ENCODE measurements around the gene ABCA10. TPM values are rescaled to one million over a fixed set of nuclear protein-coding genes. Genes with fewer than 3 reads are reported as not detected.

Gene ABCA10
- total and polyA plus RNA-seq, 2 of the 13 experiments (the other 11 are each of a cell fraction or from before 2014, with no cell fraction given): 0.02 to 0.08 TPM

DNA sequence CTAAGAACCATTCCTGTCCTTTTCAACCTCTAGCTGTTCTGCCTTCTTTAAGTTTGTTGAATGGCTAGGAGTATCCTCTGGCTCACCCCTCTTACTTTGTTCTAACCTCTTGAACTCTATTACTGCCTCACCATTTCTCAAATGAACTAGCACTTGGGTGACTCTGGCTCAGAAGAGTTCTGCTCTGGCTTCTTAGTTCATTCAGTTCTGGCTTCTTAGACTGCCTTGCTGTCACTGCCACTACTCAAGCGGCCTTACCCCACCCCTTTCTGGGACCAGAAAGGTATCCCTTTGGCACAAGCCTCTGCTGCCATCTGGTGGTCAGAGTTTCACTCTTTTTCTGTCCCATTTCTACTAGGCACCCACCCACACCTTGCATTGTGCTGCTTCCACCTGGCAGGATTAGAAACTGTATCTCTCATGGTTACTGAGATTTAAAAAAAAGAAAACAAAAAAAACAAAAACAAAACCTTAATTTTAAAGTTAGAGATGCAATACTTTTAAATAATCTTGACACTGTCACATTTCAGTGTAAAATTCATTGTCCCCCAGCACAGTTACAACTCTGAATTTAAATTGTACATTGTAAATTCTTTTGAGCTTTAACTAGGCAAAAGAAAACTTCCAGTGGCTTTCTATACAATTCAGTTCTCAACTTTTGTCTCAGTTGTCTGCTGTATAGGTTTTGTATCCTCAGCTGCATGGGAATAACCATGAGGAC is 6.9 kb upstream of the ABCA10 start (continued):
- no peak for TF ChIP-seq EZH2 (conservative IDR thresholded peaks at IDR 0.05; ENCODE audit: low read depth, low read length)

DNA sequence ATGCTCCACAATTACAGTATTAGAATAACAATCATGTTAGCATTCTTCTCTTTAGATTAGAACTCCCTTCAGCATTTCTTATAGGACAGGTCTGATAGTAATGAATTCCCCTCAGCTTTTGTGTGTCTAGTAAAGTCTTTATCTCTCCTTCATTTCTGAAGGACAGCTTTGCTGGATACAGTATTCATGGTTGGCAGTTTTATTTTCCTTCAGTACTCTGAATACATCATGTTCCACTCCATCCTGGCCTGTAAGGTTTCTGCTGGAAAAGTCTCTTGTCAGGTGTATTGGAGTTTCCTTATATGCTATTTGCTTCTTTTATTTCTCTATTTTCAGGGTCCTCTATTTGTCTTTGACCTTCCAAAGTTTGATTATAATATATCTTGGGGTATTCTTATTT is 4.0 kb upstream of the ABCA10 start:
- Histone ChIP-seq H3K36me3 (replicated peaks in 1 of 2; ENCODE audit: control insufficient read depth in 1 of 2, insufficient read depth in 2 of 2, low read length in 2 of 2) (no peaks in the 10 kb centered on the region), H3K4me3 (replicated peaks in 1 of 3; ENCODE audit: insufficient read depth in 1 of 3, low read depth in 2 of 3, low read length in 3 of 3) (no peak overlapping the region), H3K4me2 (ENCODE audit: low read depth, low read length) (no peak overlapping the region), H2AFZ (ENCODE audit: low read length) (no peak overlapping the region), H3K4me1 (ENCODE audit: insufficient read depth, low read length) (peaks cover 7% of the 10 kb centered on the region), H4K20me1 (ENCODE audit: insufficient read depth, low read length) (no peaks in the 10 kb centered on the region), H3K27ac (ENCODE audit: extremely low read length, insufficient read depth, low read length) (no peak overlapping the region), H3K9ac (ENCODE audit: insufficient read depth, low read depth, low read length) (no peak overlapping the region), H3K9me3 (ENCODE audit: low read length) (peaks cover 13% of the 10 kb centered on the region), H3K27me3 (ENCODE audit: control insufficient read depth in 1 of 2, insufficient read depth in 2 of 2, low read length in 2 of 2) (no peaks in the 10 kb centered on the region), H3K79me2 (ENCODE audit: insufficient read depth, low read length) (no peaks in the 10 kb centered on the region)
- ChIA-PET POLR2A (no interaction called here), CTCF (ENCODE audit: low intra/inter-chr PET ratio, low total read pairs) (no interaction called here)
- no peak for TF ChIP-seq NFE2 (CRISPR knock-in tag; IDR thresholded peaks at IDR 0.05)
- no peak for TF ChIP-seq ZNF484 (CRISPR knock-in tag; IDR thresholded peaks at IDR 0.05; ENCODE audit: borderline replicate concordance, low read depth)
- peak; percentile 100 for TF ChIP-seq ZNF136 (CRISPR knock-in tag; IDR thresholded peaks at IDR 0.05; ENCODE audit: low read depth)
- no peak for TF ChIP-seq PHB2 (IDR thresholded peaks at IDR 0.05; ENCODE audit: partially characterized antibody)
- ATAC-seq (no peak), FAIRE-seq (no peak), DNase-seq (ENCODE audit: low spot score) (no peak)
- intact Hi-C loops (cut with micrococcal nuclease; ENCODE audit: unreplicated experiment) (loop anchor here (10.0 kb wide), 1 partner anchor 148 kb away; no protein-coding TSS in a partner anchor), in situ Hi-C loops (cut with HindIII; ENCODE audit: extremely low pct_ligation_motif_present, low pct_unique_long_range_greater_than_20kb) (loop anchor here (5.0 to 10.0 kb wide), 2 partner anchors 258 to 455 kb away; no protein-coding TSS in a partner anchor)
- no TSS peak for BruUV-seq (replicated peaks)

DNA sequence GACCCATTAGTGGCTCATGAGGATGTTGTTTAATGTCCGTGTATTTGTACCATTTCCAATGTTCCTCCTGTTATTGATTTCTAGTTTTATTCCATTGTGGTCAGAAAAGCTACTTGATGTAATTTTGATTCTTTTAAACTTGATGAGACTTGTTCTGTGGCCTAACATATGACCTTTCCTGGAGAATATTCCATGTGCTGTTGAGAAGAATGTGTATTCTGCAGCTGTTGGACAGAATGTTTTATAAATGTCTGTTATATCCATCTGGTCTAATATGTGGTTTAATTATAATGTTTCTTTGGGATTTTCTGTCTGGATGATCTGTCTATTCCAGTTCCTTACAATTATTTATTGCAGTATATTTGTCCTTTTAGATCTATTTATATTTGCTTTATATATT is 2.9 kb upstream of the ABCA10 start:
- no TSS peak for BruUV-seq (replicated peaks)
- in situ Hi-C loops (cut with HindIII; ENCODE audit: extremely low pct_ligation_motif_present, low pct_unique_long_range_greater_than_20kb) (loop anchor here (5.0 to 10.0 kb wide), 2 partner anchors 257 to 454 kb away; no protein-coding TSS in a partner anchor), intact Hi-C loops (cut with micrococcal nuclease; ENCODE audit: unreplicated experiment) (loop anchor here (10.0 kb wide), 1 partner anchor 147 kb away; no protein-coding TSS in a partner anchor)
- no peak for ATAC-seq
- POLR2A ChIA-PET: no interaction called here
- Histone ChIP-seq H3K4me1 (ENCODE audit: insufficient read depth, low read length) (peaks cover 7% of the 10 kb centered on the region), H2AFZ (ENCODE audit: low read length) (no peak overlapping the region), H3K4me2 (ENCODE audit: low read depth, low read length) (no peak overlapping the region), H3K27ac (ENCODE audit: extremely low read length, insufficient read depth, low read length) (no peak overlapping the region), H4K20me1 (ENCODE audit: insufficient read depth, low read length) (no peaks in the 10 kb centered on the region), H3K9ac (ENCODE audit: insufficient read depth, low read depth, low read length) (no peak overlapping the region), H3K79me2 (ENCODE audit: insufficient read depth, low read length) (no peaks in the 10 kb centered on the region), H3K36me3 (replicated peaks in 1 of 2; ENCODE audit: control insufficient read depth in 1 of 2, insufficient read depth in 2 of 2, low read length in 2 of 2) (no peaks in the 10 kb centered on the region), H3K27me3 (ENCODE audit: control insufficient read depth in 1 of 2, insufficient read depth in 2 of 2, low read length in 2 of 2) (no peaks in the 10 kb centered on the region), H3K4me3 (replicated peaks in 1 of 3; ENCODE audit: insufficient read depth in 1 of 3, low read depth in 2 of 3, low read length in 3 of 3) (no peak overlapping the region), H3K9me3 (ENCODE audit: low read length) (peaks cover 13% of the 10 kb centered on the region)
- CTCF ChIA-PET (ENCODE audit: low intra/inter-chr PET ratio, low total read pairs): no interaction called here
- no peak for DNase-seq (ENCODE audit: low spot score)
- no peak for TF ChIP-seq NFE2 (CRISPR knock-in tag; IDR thresholded peaks at IDR 0.05)
- no peak for TF ChIP-seq ZBTB8A (CRISPR knock-in tag; IDR thresholded peaks at IDR 0.05; ENCODE audit: borderline replicate concordance, low read depth)
- no peak for TF ChIP-seq PHF20 (CRISPR knock-in tag; IDR thresholded peaks at IDR 0.05)
- TF ChIP-seq POLR2G (IDR thresholded peaks at IDR 0.05; ENCODE audit: low read depth, low read length): no peak
- no peak for TF ChIP-seq CCAR2 (optimal IDR thresholded peaks at IDR 0.05; ENCODE audit: low read depth, low read length)
- WGBS (ENCODE audit: low lambda C conversion rate): 95% methylated on average over 1 of the region's 1 CpG
- no peak for FAIRE-seq
